ENCODE measurements around the gene CIAO2A. TPM values are rescaled to one million over a fixed set of nuclear protein-coding genes. Genes with fewer than 3 reads are reported as not detected.

Gene CIAO2A
- polyA plus RNA-seq, 1 donor (not counting 4 experiments of a cell fraction or from before 2014, with no cell fraction given): 111 TPM

DNA sequence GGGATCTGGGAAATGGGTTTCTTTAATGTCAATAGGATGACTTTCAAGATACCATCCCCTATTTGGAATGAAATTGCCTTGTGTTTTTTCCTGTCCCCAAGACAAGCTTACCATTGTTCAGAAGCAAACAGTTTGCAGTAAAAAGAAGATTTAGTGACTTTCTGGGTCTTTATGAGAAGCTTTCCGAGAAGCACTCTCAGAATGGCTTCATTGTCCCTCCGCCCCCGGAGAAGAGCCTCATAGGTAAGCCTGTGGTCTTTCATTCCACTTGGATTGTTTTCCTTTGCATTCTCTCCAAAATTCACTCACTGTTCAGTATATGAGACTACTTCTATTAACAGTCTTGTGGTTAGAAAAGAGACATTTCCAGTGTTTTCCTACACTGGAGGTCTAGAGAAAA lies 32.3 kb upstream of the CIAO2A start:
- no peak overlapping the region for H3K9ac ChIP-seq (ENCODE audit: control insufficient read depth, extremely low read depth, insufficient read depth, low read length)
- H3K4me1 ChIP-seq (ENCODE audit: control insufficient read depth, extremely low read depth, insufficient read depth, low read length): no peaks in the 10 kb centered on the region
- H3K27me3 ChIP-seq (ENCODE audit: control insufficient read depth, extremely low read depth, insufficient read depth, low read length): no peaks in the 10 kb centered on the region
- H3K79me2 ChIP-seq (ENCODE audit: control insufficient read depth, insufficient read depth, low read length): no peaks in the 10 kb centered on the region
- no peak for FAIRE-seq
- H3K4me2 ChIP-seq (ENCODE audit: control insufficient read depth, extremely low read depth, insufficient read depth, low read depth, low read length): no peak overlapping the region
- no peak overlapping the region for H3K4me3 ChIP-seq (ENCODE audit: control insufficient read depth in 2 of 3, extremely low read depth in 1 of 3, insufficient read depth in 2 of 3, low read depth in 1 of 3, low read length in 3 of 3)
- dilution Hi-C loops (cut with MboI; ENCODE audit: extremely low pct_ligation_motif_present, low sequenced_read_pairs): no loop called here
- no peaks in the 10 kb centered on the region for H4K20me1 ChIP-seq (ENCODE audit: control insufficient read depth, extremely low read depth, insufficient read depth, low read length)
- H2AFZ ChIP-seq (ENCODE audit: control insufficient read depth, low read length): no peak overlapping the region
- H3K36me3 ChIP-seq (ENCODE audit: control insufficient read depth in 2 of 2, extremely low read depth in 1 of 2, insufficient read depth in 2 of 2, low read length in 2 of 2): peaks cover 28 to 37% of the 10 kb centered on the region in 2 experiments
- TF ChIP-seq, protein P1, sequence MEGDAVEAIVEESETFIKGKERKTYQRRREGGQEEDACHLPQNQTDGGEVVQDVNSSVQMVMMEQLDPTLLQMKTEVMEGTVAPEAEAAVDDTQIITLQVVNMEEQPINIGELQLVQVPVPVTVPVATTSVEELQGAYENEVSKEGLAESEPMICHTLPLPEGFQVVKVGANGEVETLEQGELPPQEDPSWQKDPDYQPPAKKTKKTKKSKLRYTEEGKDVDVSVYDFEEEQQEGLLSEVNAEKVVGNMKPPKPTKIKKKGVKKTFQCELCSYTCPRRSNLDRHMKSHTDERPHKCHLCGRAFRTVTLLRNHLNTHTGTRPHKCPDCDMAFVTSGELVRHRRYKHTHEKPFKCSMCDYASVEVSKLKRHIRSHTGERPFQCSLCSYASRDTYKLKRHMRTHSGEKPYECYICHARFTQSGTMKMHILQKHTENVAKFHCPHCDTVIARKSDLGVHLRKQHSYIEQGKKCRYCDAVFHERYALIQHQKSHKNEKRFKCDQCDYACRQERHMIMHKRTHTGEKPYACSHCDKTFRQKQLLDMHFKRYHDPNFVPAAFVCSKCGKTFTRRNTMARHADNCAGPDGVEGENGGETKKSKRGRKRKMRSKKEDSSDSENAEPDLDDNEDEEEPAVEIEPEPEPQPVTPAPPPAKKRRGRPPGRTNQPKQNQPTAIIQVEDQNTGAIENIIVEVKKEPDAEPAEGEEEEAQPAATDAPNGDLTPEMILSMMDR (optimal IDR thresholded peaks at IDR 0.05 in 1 of 3, IDR thresholded peaks at IDR 0.05 in 1 of 3, conservative IDR thresholded peaks at IDR 0.05 in 1 of 3; ENCODE audit: extremely low read depth in 1 of 3, insufficient read depth in 2 of 3, low read length in 3 of 3): no peak
- no peak for TF ChIP-seq EZH2 (IDR thresholded peaks at IDR 0.05; ENCODE audit: low read length)
- no peak overlapping the region for H3K27ac ChIP-seq (ENCODE audit: control insufficient read depth, insufficient read depth, low read length)
- H3K9me3 ChIP-seq (ENCODE audit: control insufficient read depth, low read depth, low read length): no peaks in the 10 kb centered on the region
- DNase-seq (ENCODE audit: low read depth, low spot score): no peak
- H3K9me1 ChIP-seq (ENCODE audit: control insufficient read depth, extremely low read depth, insufficient read depth, low read length): no peaks in the 10 kb centered on the region

DNA sequence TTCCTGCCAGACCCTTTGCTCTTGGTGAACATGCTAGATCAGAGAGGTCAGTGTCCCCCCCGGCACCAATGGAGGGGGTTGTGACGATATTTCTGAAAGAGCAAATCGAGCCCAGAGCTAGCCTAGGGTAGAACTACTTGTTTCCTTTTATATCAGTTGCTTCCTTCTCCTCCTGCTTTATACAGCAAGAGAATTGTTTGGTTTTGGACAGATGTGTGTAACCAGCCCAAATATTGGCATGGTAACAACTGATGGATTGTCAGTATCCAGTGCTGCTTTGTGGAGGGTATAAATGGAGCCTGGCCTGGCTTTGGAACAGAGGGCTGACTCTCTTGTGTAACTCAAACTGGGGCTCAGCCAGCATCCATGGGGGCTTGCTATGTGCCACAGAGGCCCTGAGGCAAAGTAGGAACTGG lies 29.3 kb upstream of the CIAO2A start:
- Histone ChIP-seq H3K79me2 (ENCODE audit: control insufficient read depth, insufficient read depth, low read length) (no peaks in the 10 kb centered on the region), H3K4me3 (ENCODE audit: control insufficient read depth in 2 of 3, extremely low read depth in 1 of 3, insufficient read depth in 2 of 3, low read depth in 1 of 3, low read length in 3 of 3) (no peak overlapping the region), H4K20me1 (ENCODE audit: control insufficient read depth, extremely low read depth, insufficient read depth, low read length) (no peaks in the 10 kb centered on the region), H3K27ac (ENCODE audit: control insufficient read depth, insufficient read depth, low read length) (no peak overlapping the region), H3K9ac (ENCODE audit: control insufficient read depth, extremely low read depth, insufficient read depth, low read length) (no peak overlapping the region), H3K4me1 (ENCODE audit: control insufficient read depth, extremely low read depth, insufficient read depth, low read length) (no peaks in the 10 kb centered on the region), H3K9me1 (ENCODE audit: control insufficient read depth, extremely low read depth, insufficient read depth, low read length) (no peaks in the 10 kb centered on the region), H3K27me3 (ENCODE audit: control insufficient read depth, extremely low read depth, insufficient read depth, low read length) (no peaks in the 10 kb centered on the region), H3K4me2 (ENCODE audit: control insufficient read depth, extremely low read depth, insufficient read depth, low read depth, low read length) (no peak overlapping the region), H3K9me3 (ENCODE audit: control insufficient read depth, low read depth, low read length) (no peaks in the 10 kb centered on the region), H3K36me3 (ENCODE audit: control insufficient read depth in 2 of 2, extremely low read depth in 1 of 2, insufficient read depth in 2 of 2, low read length in 2 of 2) (peaks cover 25 to 32% of the 10 kb centered on the region in 2 experiments), H2AFZ (ENCODE audit: control insufficient read depth, low read length) (no peak overlapping the region)
- DNase-seq (ENCODE audit: low read depth, low spot score) (no peak), FAIRE-seq (no peak)
- dilution Hi-C loops (cut with MboI; ENCODE audit: extremely low pct_ligation_motif_present, low sequenced_read_pairs): no loop called here
- no peak for TF ChIP-seq EZH2 (IDR thresholded peaks at IDR 0.05; ENCODE audit: low read length)
- TF ChIP-seq, protein P1 (optimal IDR thresholded peaks at IDR 0.05 in 1 of 3, IDR thresholded peaks at IDR 0.05 in 1 of 3, conservative IDR thresholded peaks at IDR 0.05 in 1 of 3; ENCODE audit: extremely low read depth in 1 of 3, insufficient read depth in 2 of 3, low read length in 3 of 3): no peak

Data from keratinocyte (primary cell).